CD1c-positive myeloid dendritic cell (primary cell): ENCODE results near the gene SPDYE3.
A peak's percentile ranks its signal among the peaks of the same experiment; 100 is the strongest.
"Not testable (repeated sequence)": the region's sequence is repeated elsewhere in the genome, so short reads cannot be mapped to it uniquely, and the experiment has no call there.

Source experiments
- DNase-seq: peaks from one replicate; pipeline ENCODE4 v3.0.0-alpha.2; 2016; ENCODE audit errors: extremely low spot score

SPDYE3 gene

GRCh38 chr7:100349757-100350156, 42.3 kb downstream of the SPDYE3 start:
- no peak for DNase-seq

GRCh38 chr7:100351657-100352058, 44.2 kb downstream of the SPDYE3 start:
- DNase-seq: no peak

- DNase-seq: not testable (repeated sequence)
Observed at GRCh38 chr7:100352230-100352781, 44.8 kb downstream of the SPDYE3 start.

- DNase-seq: no peak
Observed at GRCh38 chr7:100352984-100353684, 45.6 kb downstream of the SPDYE3 start.

- no peak for DNase-seq
Observed at GRCh38 chr7:100353685-100354330, 46.3 kb downstream of the SPDYE3 start.

GRCh38 chr7:100356416-100357068, 49.0 kb downstream of the SPDYE3 start:
- DNase-seq: no peak

- DNase-seq: no peak
Observed at GRCh38 chr7:100357131-100357561, 49.6 kb downstream of the SPDYE3 start.

- DNase-seq: no peak
Observed at GRCh38 chr7:100358027-100358856, 50.7 kb downstream of the SPDYE3 start, which contains the start of gene PILRB. TSS of gene PILRB (plus strand) at chr7:100358117. CDS start at chr7:100358303, 186 bp downstream.

GRCh38 chr7:100358857-100359212, 51.3 kb downstream of the SPDYE3 start:
- no peak for DNase-seq

GRCh38 chr7:100360135-100360854, 52.8 kb downstream of the SPDYE3 start:
- peak; percentile 34 for DNase-seq

- DNase-seq: no peak
Observed at GRCh38 chr7:100363098-100363497, 55.6 kb downstream of the SPDYE3 start.

- DNase-seq: not testable (repeated sequence)
Observed at GRCh38 chr7:100363797-100364196, 56.3 kb downstream of the SPDYE3 start.

GRCh38 chr7:100364480-100364879, 57.0 kb downstream of the SPDYE3 start:
- DNase-seq: no peak

- DNase-seq: not testable (repeated sequence)
Observed at GRCh38 chr7:100365998-100366367, 58.5 kb downstream of the SPDYE3 start.

- DNase-seq: peak; percentile 25
Observed at GRCh38 chr7:100366411-100367250, 59.1 kb downstream of the SPDYE3 start.

GRCh38 chr7:100367251-100367620, 59.7 kb downstream of the SPDYE3 start:
- DNase-seq: no peak

GRCh38 chr7:100367676-100368613, 60.4 kb downstream of the SPDYE3 start:
- peak; percentile 64 for DNase-seq

GRCh38 chr7:100369105-100369504, 61.6 kb downstream of the SPDYE3 start:
- peak; percentile 95 for DNase-seq

- no peak for DNase-seq
Observed at GRCh38 chr7:100370303-100370702, 62.8 kb downstream of the SPDYE3 start.
